Adipocyte (in vitro differentiated cells): ENCODE measurements around the gene ACD.

Experiments
- DNase-seq: peaks from one replicate; pipeline ENCODE4 v3.0.0-alpha.2; 2015; ENCODE audit warnings: low read depth
- H3K27me3 ChIP-seq: replicated peaks from 2 replicates; pipeline ENCODE4 v1.7.0; 2013; ENCODE audit warnings: mild to moderate bottlenecking, low read length, moderate library complexity; ENCODE audit not compliant: control insufficient read depth, insufficient read depth
- H3K36me3 ChIP-seq: 2 replicates; pipeline ENCODE4 v1.7.0; 2013; ENCODE audit warnings: low read length, mild to moderate bottlenecking, moderate library complexity; ENCODE audit not compliant: control insufficient read depth, insufficient read depth, severe bottlenecking
- H3K4me1 ChIP-seq: 2 replicates; pipeline ENCODE4 v1.7.0; 2013; ENCODE audit warnings: mild to moderate bottlenecking, low read length, moderate library complexity; ENCODE audit not compliant: control insufficient read depth, insufficient read depth
- H3K4me3 ChIP-seq: 2 replicates; pipeline ENCODE4 v1.7.0; 2013; ENCODE audit warnings: mild to moderate bottlenecking, low read length, moderate library complexity
- H3K9ac ChIP-seq: 2 replicates; pipeline ENCODE4 v1.7.0; 2013; ENCODE audit warnings: mild to moderate bottlenecking, low read length, moderate library complexity
- H3K9me3 ChIP-seq: 2 replicates; pipeline ENCODE4 v1.7.0; 2013; ENCODE audit warnings: mild to moderate bottlenecking, low read length, moderate library complexity; ENCODE audit not compliant: control insufficient read depth

ACD gene

GRCh38 chr16:67651847-67652246 lies 8.2 kb downstream of the ACD start:
- Histone ChIP-seq H3K4me3 (no peak overlapping the region), H3K4me1 (peaks cover 3% of the 10 kb centered on the region), H3K27me3 (peaks cover 42% of the 10 kb centered on the region), H3K36me3 (no peaks in the 10 kb centered on the region), H3K9me3 (no peaks in the 10 kb centered on the region), H3K9ac (no peak overlapping the region)
- DNase-seq: no peak

DNA sequence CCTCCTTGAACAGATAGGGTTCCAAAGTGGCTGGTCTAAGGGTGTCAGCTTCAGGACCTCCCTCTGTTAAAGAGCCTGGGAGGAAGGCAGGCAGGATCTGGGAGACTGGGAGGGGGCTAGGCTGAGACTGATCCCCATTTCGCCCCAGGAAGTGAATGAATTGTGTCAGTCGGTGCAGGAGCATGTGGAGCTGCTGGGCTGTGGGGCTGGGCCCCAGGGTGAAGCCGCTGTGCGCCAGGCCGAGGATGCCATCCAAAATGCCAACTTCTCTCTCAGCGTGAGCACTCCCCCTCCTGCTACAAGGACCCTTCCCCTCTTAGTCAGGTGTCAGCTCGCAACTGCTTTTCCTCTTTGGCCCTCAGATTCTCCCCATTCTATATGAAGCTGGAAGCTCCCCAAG lies 9.0 kb downstream of the ACD start:
- H3K9me3 ChIP-seq: no peaks in the 10 kb centered on the region
- H3K36me3 ChIP-seq: no peaks in the 10 kb centered on the region
- H3K27me3 ChIP-seq: peaks cover 50% of the 10 kb centered on the region
- no peak overlapping the region for H3K9ac ChIP-seq
- H3K4me3 ChIP-seq: no peak overlapping the region
- peaks cover 3% of the 10 kb centered on the region for H3K4me1 ChIP-seq
- DNase-seq: no peak

- H3K4me3 ChIP-seq: no peak overlapping the region
- H3K4me1 ChIP-seq: peaks cover 3% of the 10 kb centered on the region
- no peak for DNase-seq
- H3K9me3 ChIP-seq: no peaks in the 10 kb centered on the region
- no peaks in the 10 kb centered on the region for H3K36me3 ChIP-seq
- H3K9ac ChIP-seq: no peak overlapping the region
- H3K27me3 ChIP-seq: peaks cover 59% of the 10 kb centered on the region
Observed at GRCh38 chr16:67650023-67650422, 10.0 kb downstream of the ACD start.

DNA sequence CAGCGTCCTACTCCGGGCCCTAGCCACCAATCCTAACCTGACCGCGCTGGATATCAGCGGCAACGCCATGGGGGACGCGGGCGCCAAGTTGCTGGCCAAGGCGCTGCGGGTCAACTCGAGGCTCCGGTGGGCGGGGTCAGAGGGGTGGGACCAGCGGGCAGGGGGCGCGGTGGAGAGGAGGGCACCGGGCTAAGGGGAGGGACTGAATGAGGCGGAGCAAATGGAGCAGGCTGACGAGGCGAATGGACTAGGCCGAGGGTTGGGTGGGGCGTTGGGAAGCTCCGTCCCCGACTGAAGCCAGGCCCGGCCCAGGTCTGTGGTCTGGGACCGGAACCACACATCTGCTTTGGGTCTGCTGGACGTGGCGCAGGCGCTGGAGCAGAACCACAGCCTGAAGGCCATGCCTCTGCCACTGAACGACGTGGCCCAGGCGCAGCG lies 10.5 kb downstream of the ACD start:
- no peaks in the 10 kb centered on the region for H3K36me3 ChIP-seq
- H3K4me3 ChIP-seq: no peak overlapping the region
- H3K9me3 ChIP-seq: no peaks in the 10 kb centered on the region
- no peak for DNase-seq
- H3K27me3 ChIP-seq: peaks cover 59% of the 10 kb centered on the region
- peaks cover 3% of the 10 kb centered on the region for H3K4me1 ChIP-seq
- no peak overlapping the region for H3K9ac ChIP-seq

DNA sequence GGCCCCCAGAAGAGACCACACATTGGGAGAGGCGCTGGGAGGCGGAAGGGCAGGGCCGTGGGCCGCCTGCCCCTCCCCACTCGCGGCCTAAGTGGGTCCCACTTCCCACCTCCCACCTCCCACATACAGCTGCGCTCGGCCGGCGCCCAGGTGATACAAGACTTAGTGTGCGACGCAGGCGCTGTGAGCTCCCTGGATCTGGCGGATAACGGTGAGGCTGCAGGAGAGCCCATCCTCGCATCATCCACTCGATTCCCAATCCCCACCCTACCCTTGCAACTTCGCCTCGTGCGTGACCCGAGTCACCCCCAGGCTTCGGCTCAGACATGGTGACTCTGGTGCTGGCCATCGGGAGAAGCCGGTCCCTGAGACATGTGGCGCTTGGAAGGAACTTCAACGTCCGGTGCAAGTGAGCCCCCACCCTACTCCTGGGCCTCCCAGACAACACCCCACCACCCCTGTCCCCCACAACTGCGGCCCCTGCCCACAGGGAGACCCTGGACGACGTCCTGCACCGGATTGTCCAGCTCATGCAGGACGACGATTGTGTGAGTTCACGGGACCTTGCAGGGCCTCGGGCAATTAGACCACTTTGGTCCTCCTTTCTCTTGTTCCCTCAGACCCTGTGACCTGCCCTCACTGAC lies 11.2 kb downstream of the ACD start:
- Histone ChIP-seq H3K27me3 (peaks cover 62% of the 10 kb centered on the region), H3K9ac (no peak overlapping the region), H3K9me3 (no peaks in the 10 kb centered on the region), H3K36me3 (no peaks in the 10 kb centered on the region), H3K4me3 (no peak overlapping the region), H3K4me1 (peaks cover 3% of the 10 kb centered on the region)
- DNase-seq: no peak

- Histone ChIP-seq H3K4me1 (peaks cover 1% of the 10 kb centered on the region), H3K4me3 (no peak overlapping the region), H3K9me3 (no peaks in the 10 kb centered on the region), H3K27me3 (peaks cover 63% of the 10 kb centered on the region), H3K36me3 (no peaks in the 10 kb centered on the region), H3K9ac (no peak overlapping the region)
- no peak for DNase-seq
Observed at GRCh38 chr16:67648088-67648763, 11.8 kb downstream of the ACD start.

- no peak for DNase-seq
- H3K9me3 ChIP-seq: no peaks in the 10 kb centered on the region
- no peak overlapping the region for H3K9ac ChIP-seq
- H3K4me1 ChIP-seq: no peaks in the 10 kb centered on the region
- H3K27me3 ChIP-seq: peaks cover 63% of the 10 kb centered on the region
- no peaks in the 10 kb centered on the region for H3K36me3 ChIP-seq
- H3K4me3 ChIP-seq: no peak overlapping the region
Observed at GRCh38 chr16:67647681-67648080, 12.4 kb downstream of the ACD start.

GRCh38 chr16:67647111-67647651 lies 12.9 kb downstream of the ACD start:
- H3K4me1 ChIP-seq: peaks cover 3% of the 10 kb centered on the region
- no peaks in the 10 kb centered on the region for H3K9me3 ChIP-seq
- H3K9ac ChIP-seq: no peak overlapping the region
- no peak for DNase-seq
- no peak overlapping the region for H3K4me3 ChIP-seq
- no peaks in the 10 kb centered on the region for H3K36me3 ChIP-seq
- H3K27me3 ChIP-seq: peaks cover 59% of the 10 kb centered on the region

GRCh38 chr16:67645397-67646121 lies 14.5 kb downstream of the ACD start:
- Histone ChIP-seq H3K4me1 (peaks cover 10% of the 10 kb centered on the region), H3K4me3 (no peak overlapping the region), H3K36me3 (no peaks in the 10 kb centered on the region), H3K9ac (no peak overlapping the region), H3K27me3 (peaks cover 46% of the 10 kb centered on the region), H3K9me3 (no peaks in the 10 kb centered on the region)
- DNase-seq: no peak

DNA sequence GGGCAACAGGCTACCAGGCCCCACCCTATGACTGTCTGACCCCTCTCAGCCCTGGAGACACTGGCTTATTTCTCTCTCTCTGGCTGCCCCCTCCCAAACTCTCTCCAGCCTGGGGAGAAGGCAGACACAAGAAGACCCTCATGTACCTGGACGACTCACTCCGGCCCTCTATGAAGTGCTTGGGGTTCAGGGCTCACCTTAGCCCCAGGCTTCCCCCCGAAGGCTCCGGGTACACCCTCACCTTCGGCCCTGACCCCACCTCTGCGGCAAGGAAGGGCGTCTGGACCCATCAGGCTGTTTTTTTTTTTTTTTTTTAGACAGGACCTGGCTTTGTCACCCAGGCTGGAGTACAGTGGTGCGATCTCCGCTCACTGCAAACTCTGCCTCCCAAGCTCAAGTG lies 16.0 kb downstream of the ACD start:
- Histone ChIP-seq H3K9ac (no peak overlapping the region), H3K4me3 (no peak overlapping the region), H3K36me3 (peaks cover 1% of the 10 kb centered on the region), H3K27me3 (peaks cover 34% of the 10 kb centered on the region), H3K4me1 (peaks cover 10% of the 10 kb centered on the region), H3K9me3 (no peaks in the 10 kb centered on the region)
- no peak for DNase-seq
